SK-N-SH (cell line): Measurements from ENCODE around the gene SORBS1.

ENCODE experiments used
- FOXJ3 ChIP-seq: sonication (generic); formaldehyde crosslinking; IDR thresholded peaks from 2 replicates; pipeline ENCODE4 v1.5.1; 2020; ENCODE audit warnings: mild to moderate bottlenecking, missing genetic modification reagents
- POLR2AphosphoS5 ChIP-seq: IDR thresholded peaks from 2 replicates; pipeline ENCODE4 v1.6.1; 2012; ENCODE audit warnings: low read depth, low read length
- RAD21 ChIP-seq: IDR thresholded peaks from 2 replicates; pipeline ENCODE4 v1.6.1; 2012; ENCODE audit warnings: mild to moderate bottlenecking, low read length
- RFX5 ChIP-seq: IDR thresholded peaks from 2 replicates; pipeline ENCODE4 v1.6.1; 2012; ENCODE audit warnings: mild to moderate bottlenecking, improper control_type of control experiment, low read length
- TCF12 ChIP-seq: IDR thresholded peaks from 2 replicates; pipeline ENCODE4 v1.4.0; 2012

DNA sequence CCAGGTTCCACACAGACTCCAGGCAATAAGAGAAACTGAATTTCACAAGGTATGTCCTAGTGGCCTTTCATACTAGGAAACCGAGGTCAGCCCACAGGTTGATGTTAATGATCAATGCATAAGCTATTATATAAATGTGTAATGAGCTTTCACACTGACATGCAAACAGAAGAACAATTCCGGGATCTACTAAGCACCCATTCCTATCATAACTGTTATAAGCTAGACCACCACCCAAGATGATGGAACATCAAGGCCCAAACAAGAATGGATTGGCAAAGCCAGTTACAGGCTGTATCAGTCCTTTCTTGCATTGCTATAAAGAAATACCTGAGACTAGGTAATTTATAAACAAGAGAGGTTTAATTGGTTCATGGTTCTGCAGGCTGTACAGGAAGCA, 15.2 kb downstream of the SORBS1 start:
- no peak for TF ChIP-seq FOXJ3 (CRISPR knock-in tag)
- no peak for TF ChIP-seq POLR2AphosphoS5
- no peak for TF ChIP-seq TCF12
- no peak for TF ChIP-seq RAD21
- TF ChIP-seq RFX5, result no peak
